ENCODE results near the gene FKBP14. TPM values are rescaled to one million over a fixed set of nuclear protein-coding genes. Genes with fewer than 3 reads are reported as not detected.

FKBP14 gene
- total and polyA plus RNA-seq, 2 of the 8 experiments (the other 6 are each of a cell fraction or from before 2014, with no cell fraction given), result 3.2 to 20.7 TPM

DNA sequence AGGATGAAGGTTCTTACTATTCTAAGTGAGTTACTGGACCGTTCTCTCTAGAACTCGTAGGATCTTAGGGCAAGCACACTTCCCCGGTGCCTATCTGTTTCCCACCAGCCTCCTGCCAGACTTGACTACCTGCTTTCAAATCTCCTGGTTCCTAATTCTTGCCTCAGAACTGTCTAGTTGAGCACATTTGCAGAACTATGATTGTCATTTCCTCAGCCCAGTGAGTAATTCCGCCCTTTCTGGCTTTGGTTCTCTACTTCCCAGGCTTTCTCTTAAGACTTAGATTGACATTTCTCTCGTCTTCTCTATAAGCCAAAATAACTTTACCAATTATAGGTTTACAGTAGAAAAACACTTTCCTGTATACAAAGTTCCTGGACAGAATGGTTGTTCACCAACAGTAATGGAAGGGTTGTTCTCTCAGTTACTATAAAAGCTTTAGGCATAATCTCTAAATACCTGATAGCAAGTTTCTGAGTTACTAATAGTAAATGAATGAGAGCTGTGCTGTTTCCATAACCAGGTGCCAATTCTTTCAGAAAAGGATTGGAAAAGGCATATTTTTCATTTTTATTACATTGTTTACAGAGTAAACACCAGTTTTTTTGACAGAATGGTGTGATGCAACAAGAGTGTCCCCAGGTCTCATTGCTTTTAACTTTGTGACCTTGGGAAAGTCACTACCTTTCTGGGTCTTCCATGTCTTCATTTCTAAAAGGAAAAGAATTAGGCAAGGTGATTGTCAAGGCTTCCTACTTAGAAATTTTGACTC, 42.8 kb upstream of the FKBP14 start (continued):
- TF ChIP-seq, protein P1, sequence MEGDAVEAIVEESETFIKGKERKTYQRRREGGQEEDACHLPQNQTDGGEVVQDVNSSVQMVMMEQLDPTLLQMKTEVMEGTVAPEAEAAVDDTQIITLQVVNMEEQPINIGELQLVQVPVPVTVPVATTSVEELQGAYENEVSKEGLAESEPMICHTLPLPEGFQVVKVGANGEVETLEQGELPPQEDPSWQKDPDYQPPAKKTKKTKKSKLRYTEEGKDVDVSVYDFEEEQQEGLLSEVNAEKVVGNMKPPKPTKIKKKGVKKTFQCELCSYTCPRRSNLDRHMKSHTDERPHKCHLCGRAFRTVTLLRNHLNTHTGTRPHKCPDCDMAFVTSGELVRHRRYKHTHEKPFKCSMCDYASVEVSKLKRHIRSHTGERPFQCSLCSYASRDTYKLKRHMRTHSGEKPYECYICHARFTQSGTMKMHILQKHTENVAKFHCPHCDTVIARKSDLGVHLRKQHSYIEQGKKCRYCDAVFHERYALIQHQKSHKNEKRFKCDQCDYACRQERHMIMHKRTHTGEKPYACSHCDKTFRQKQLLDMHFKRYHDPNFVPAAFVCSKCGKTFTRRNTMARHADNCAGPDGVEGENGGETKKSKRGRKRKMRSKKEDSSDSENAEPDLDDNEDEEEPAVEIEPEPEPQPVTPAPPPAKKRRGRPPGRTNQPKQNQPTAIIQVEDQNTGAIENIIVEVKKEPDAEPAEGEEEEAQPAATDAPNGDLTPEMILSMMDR (IDR thresholded peaks at IDR 0.05; ENCODE audit: control extremely low read depth in 1 of 3, insufficient read depth in 1 of 3, low read depth in 1 of 3, low read length in 3 of 3), result no peak
- TF ChIP-seq, protein P2, sequence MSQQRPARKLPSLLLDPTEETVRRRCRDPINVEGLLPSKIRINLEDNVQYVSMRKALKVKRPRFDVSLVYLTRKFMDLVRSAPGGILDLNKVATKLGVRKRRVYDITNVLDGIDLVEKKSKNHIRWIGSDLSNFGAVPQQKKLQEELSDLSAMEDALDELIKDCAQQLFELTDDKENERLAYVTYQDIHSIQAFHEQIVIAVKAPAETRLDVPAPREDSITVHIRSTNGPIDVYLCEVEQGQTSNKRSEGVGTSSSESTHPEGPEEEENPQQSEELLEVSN (IDR thresholded peaks at IDR 0.05), result no peak
- TF ChIP-seq TCF12 (IDR thresholded peaks at IDR 0.05; ENCODE audit: low read depth, low read length) (no peak), BRCA1 (IDR thresholded peaks at IDR 0.05; ENCODE audit: low read depth, low read length) (no peak), EP300 (IDR thresholded peaks at IDR 0.05; ENCODE audit: borderline replicate concordance in 1 of 2, low read depth in 2 of 2, low read length in 2 of 2) (no peak)
- TF ChIP-seq, protein P3, sequence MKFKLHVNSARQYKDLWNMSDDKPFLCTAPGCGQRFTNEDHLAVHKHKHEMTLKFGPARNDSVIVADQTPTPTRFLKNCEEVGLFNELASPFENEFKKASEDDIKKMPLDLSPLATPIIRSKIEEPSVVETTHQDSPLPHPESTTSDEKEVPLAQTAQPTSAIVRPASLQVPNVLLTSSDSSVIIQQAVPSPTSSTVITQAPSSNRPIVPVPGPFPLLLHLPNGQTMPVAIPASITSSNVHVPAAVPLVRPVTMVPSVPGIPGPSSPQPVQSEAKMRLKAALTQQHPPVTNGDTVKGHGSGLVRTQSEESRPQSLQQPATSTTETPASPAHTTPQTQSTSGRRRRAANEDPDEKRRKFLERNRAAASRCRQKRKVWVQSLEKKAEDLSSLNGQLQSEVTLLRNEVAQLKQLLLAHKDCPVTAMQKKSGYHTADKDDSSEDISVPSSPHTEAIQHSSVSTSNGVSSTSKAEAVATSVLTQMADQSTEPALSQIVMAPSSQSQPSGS (IDR thresholded peaks at IDR 0.05; ENCODE audit: low read length), result no peak

Data from H1 (cell line).